H1 (cell line): ENCODE data around the gene HLA-A. TPM values are rescaled to one million over a fixed set of nuclear protein-coding genes. Genes with fewer than 3 reads are reported as not detected.

ENCODE experiments used
- CTCF ChIA-PET: fragments of 300-600 bp; sonication (Branson Sonifier 250); formaldehyde crosslinking; loops from one replicate; lab custom pipeline; 2021; ENCODE audit not compliant: partially characterized antibody; lab: Charles Lee
- POLR2A ChIA-PET: fragments of 300-600 bp; sonication (Branson Sonifier 250); formaldehyde crosslinking; loops from one replicate; lab custom pipeline; 2021; ENCODE audit warnings: inconsistent platforms; ENCODE audit not compliant: partially characterized antibody; lab: Charles Lee
- DNase-seq, 2 experiments: peaks; one replicate each; pipeline versions ENCODE4 v3.0.0 to v3.0.0-alpha.2; 2010 to 2022; ENCODE audit warnings: low spot score in 2 of 2, low read depth in 1 of 2, mixed read lengths in 1 of 2
- FAIRE-seq: peaks from 2 replicates; lab custom pipeline; 2011; peaks lifted over from hg19 to GRCh38; lab: Jason Lieb, UNC
- H2AFZ ChIP-seq: 2 replicates; pipeline ENCODE4 v1.8.1; 2012; ENCODE audit warnings: low read length, inconsistent platforms
- H2AK5ac ChIP-seq: 2 replicates; pipeline ENCODE4 v1.6.1; 2013; ENCODE audit warnings: low read depth, low read length
- H2BK120ac ChIP-seq: replicated peaks from 2 replicates; pipeline ENCODE3; 2013; ENCODE audit warnings: low read depth, low read length, inconsistent platforms
- H2BK12ac ChIP-seq: 2 replicates; pipeline ENCODE4 v1.6.1; 2013; ENCODE audit warnings: low read depth, low read length
- H2BK15ac ChIP-seq: 2 replicates; pipeline ENCODE4 v1.6.1; 2013; ENCODE audit warnings: low read length
- H2BK20ac ChIP-seq: 2 replicates; pipeline ENCODE4 v1.6.1; 2013; ENCODE audit warnings: low read length
- H2BK5ac ChIP-seq: 2 replicates; pipeline ENCODE4 v1.6.1; 2013; ENCODE audit warnings: low read depth, low read length
- H3K14ac ChIP-seq: 2 replicates; pipeline ENCODE4 v1.6.1; 2013; ENCODE audit warnings: inconsistent platforms; ENCODE audit not compliant: insufficient read length
- H3K18ac ChIP-seq: 2 replicates; pipeline ENCODE4 v1.6.1; 2013; ENCODE audit warnings: low read length; ENCODE audit errors: extremely low read depth
- H3K23ac ChIP-seq: 2 replicates; pipeline ENCODE4 v1.6.1; 2013; ENCODE audit warnings: inconsistent platforms; ENCODE audit not compliant: insufficient read length
- H3K23me2 ChIP-seq: 2 replicates; pipeline ENCODE4 v1.6.1; 2013; ENCODE audit warnings: low read depth, low read length
- H3K27ac ChIP-seq: 2 replicates; pipeline ENCODE4 v1.6.1; 2011; ENCODE audit warnings: low read depth, low read length, inconsistent platforms
- H3K27me3 ChIP-seq, 4 experiments: replicated peaks in 1 of 4; 1 replicate in 1 of 4; 2 replicates in 3 of 4; pipeline versions ENCODE4 v1.6.1 to v1.8.1; 2011 to 2013; ENCODE audit warnings: low read length in 3 of 4, mild to moderate bottlenecking in 3 of 4, inconsistent platforms in 2 of 4, mixed read lengths in 2 of 4, moderate library complexity in 1 of 4; ENCODE audit not compliant: control insufficient read depth in 3 of 4, insufficient read depth in 3 of 4; ENCODE audit errors: extremely low read depth in 1 of 4
- H3K36me3 ChIP-seq, 4 experiments: 2 replicates each; pipeline versions ENCODE4 v1.6.1 to v1.8.1; 2011 to 2013; ENCODE audit warnings: mild to moderate bottlenecking in 4 of 4, low read length in 3 of 4, moderate library complexity in 2 of 4, control low read depth in 1 of 4, inconsistent platforms in 1 of 4; ENCODE audit not compliant: insufficient read depth in 4 of 4, control insufficient read depth in 2 of 4
- H3K4ac ChIP-seq: replicated peaks from 2 replicates; pipeline ENCODE3; 2013; ENCODE audit warnings: low read length, low read depth, mixed read lengths, inconsistent platforms; ENCODE audit not compliant: insufficient read length
- H3K4me1 ChIP-seq, 4 experiments: replicated peaks in 1 of 4; 1 replicate in 1 of 4; 2 replicates in 3 of 4; pipeline versions ENCODE4 v1.6.1 to v1.8.1; 2011 to 2013; ENCODE audit warnings: low read length in 3 of 4, inconsistent platforms in 2 of 4, mixed read lengths in 1 of 4; ENCODE audit not compliant: insufficient read depth in 4 of 4, control insufficient read depth in 3 of 4
- H3K4me2 ChIP-seq, 2 experiments: 2 replicates each; pipeline versions ENCODE4 v1.6.1 to v1.8.1; 2011 to 2013; ENCODE audit warnings: low read depth in 2 of 2, low read length in 2 of 2, control low read depth in 1 of 2, inconsistent platforms in 1 of 2, mild to moderate bottlenecking in 1 of 2; ENCODE audit not compliant: insufficient read depth in 1 of 2
- H3K4me3 ChIP-seq, 4 experiments: fragments of 200-600, 300-600 bp in 1 of 4; sonication (generic), shearing (Covaris generic), sonication (Bioruptor Twin) in 1 of 4; 2 replicates each; pipeline versions ENCODE4 v1.5.1 to v1.8.1; 2011 to 2016; ENCODE audit warnings: low read length in 4 of 4, low read depth in 3 of 4, control low read depth in 2 of 4, inconsistent platforms in 2 of 4, mild to moderate bottlenecking in 2 of 4, mixed read lengths in 1 of 4, moderate library complexity in 1 of 4; ENCODE audit not compliant: insufficient read depth in 2 of 4; ENCODE audit errors: extremely low read depth in 1 of 4
- H3K56ac ChIP-seq: replicated peaks from 2 replicates; pipeline ENCODE3; 2013; ENCODE audit warnings: low read depth, mild to moderate bottlenecking, mixed read lengths, low read length, inconsistent platforms; ENCODE audit not compliant: insufficient read length
- H3K79me1 ChIP-seq: 2 replicates; pipeline ENCODE4 v1.6.1; 2013; ENCODE audit warnings: low read depth, low read length, control low read depth
- H3K79me2 ChIP-seq, 2 experiments: 2 replicates each; pipeline versions ENCODE4 v1.6.1 to v1.8.1; 2012 to 2013; ENCODE audit warnings: low read length in 2 of 2, mild to moderate bottlenecking in 2 of 2, inconsistent platforms in 1 of 2; ENCODE audit not compliant: insufficient read depth in 2 of 2, control insufficient read depth in 1 of 2
- H3K9ac ChIP-seq, 4 experiments: replicated peaks in 1 of 4; 1 replicate in 1 of 4; 2 replicates in 3 of 4; pipeline versions ENCODE4 v1.6.1 to v1.8.1; 2011 to 2013; ENCODE audit warnings: low read depth in 3 of 4, low read length in 3 of 4, control low read depth in 2 of 4, mild to moderate bottlenecking in 2 of 4, moderate library complexity in 2 of 4, inconsistent platforms in 1 of 4; ENCODE audit errors: extremely low read depth in 1 of 4
- H3K9me3 ChIP-seq, 2 experiments: 2 replicates each; pipeline versions ENCODE4 v1.6.1 to v1.8.1; 2012 to 2013; ENCODE audit warnings: mild to moderate bottlenecking in 2 of 2, moderate library complexity in 2 of 2, control low read depth in 1 of 2, inconsistent platforms in 1 of 2, low read depth in 1 of 2, low read length in 1 of 2, mixed read lengths in 1 of 2; ENCODE audit not compliant: insufficient read depth in 2 of 2
- H4K20me1 ChIP-seq, 2 experiments: replicated peaks in 1 of 2; 2 replicates each; pipeline versions ENCODE3 to v1.8.1; 2011 to 2013; ENCODE audit warnings: inconsistent platforms in 2 of 2, low read length in 2 of 2, mild to moderate bottlenecking in 1 of 2; ENCODE audit not compliant: insufficient read depth in 2 of 2, control insufficient read depth in 1 of 2
- H4K5ac ChIP-seq: 2 replicates; pipeline ENCODE4 v1.6.1; 2013; ENCODE audit warnings: low read length, low read depth, mixed read lengths, inconsistent platforms; ENCODE audit not compliant: insufficient read length
- H4K8ac ChIP-seq: 2 replicates; pipeline ENCODE4 v1.8.0; 2013; ENCODE audit warnings: mild to moderate bottlenecking, moderate library complexity, low read length, inconsistent platforms; ENCODE audit not compliant: insufficient read depth; ENCODE audit errors: extremely low read depth
- H4K91ac ChIP-seq: replicated peaks from 2 replicates; pipeline ENCODE3; 2013; ENCODE audit warnings: low read length, mixed read lengths, inconsistent platforms; ENCODE audit not compliant: insufficient read length
- BACH1 ChIP-seq: IDR thresholded peaks from 2 replicates; pipeline ENCODE4 v1.6.1; 2012; ENCODE audit warnings: low read length, improper control_type of control experiment
- EP300 ChIP-seq, 2 experiments: IDR thresholded peaks; 1 replicate in 1 of 2; 2 replicates in 1 of 2; pipeline ENCODE4 v1.6.1; 2011 to 2012; ENCODE audit warnings: low read depth in 2 of 2, low read length in 2 of 2, mild to moderate bottlenecking in 2 of 2, borderline replicate concordance in 1 of 2, inconsistent platforms in 1 of 2, moderate library complexity in 1 of 2
- FOSL1 ChIP-seq: IDR thresholded peaks from 2 replicates; pipeline ENCODE4 v1.6.1; 2011; ENCODE audit warnings: mild to moderate bottlenecking, low read depth, low read length, moderate library complexity; ENCODE audit not compliant: insufficient read depth
- GTF2F1 ChIP-seq: IDR thresholded peaks from 2 replicates; pipeline ENCODE4 v1.6.1; 2012; ENCODE audit warnings: low read depth, low read length, improper control_type of control experiment, borderline replicate concordance
- KDM4A ChIP-seq: IDR thresholded peaks from one replicate; pipeline ENCODE4 v1.7.1; 2012; ENCODE audit warnings: low read depth, mild to moderate bottlenecking, moderate library complexity, low read length, inconsistent platforms; ENCODE audit not compliant: severe bottlenecking
- MAFK ChIP-seq: IDR thresholded peaks from 2 replicates; pipeline ENCODE4 v1.6.1; 2012; ENCODE audit warnings: low read depth, mild to moderate bottlenecking, improper control_type of control experiment, low read length
- NRF1 ChIP-seq: IDR thresholded peaks from 2 replicates; pipeline ENCODE4 v1.6.1; 2011; ENCODE audit warnings: mild to moderate bottlenecking, low read depth, low read length, improper control_type of control experiment
- POLR2AphosphoS5 ChIP-seq: IDR thresholded peaks from 2 replicates; pipeline ENCODE4 v1.6.1; 2011; ENCODE audit warnings: low read depth, low read length
- RFX5 ChIP-seq: IDR thresholded peaks from 2 replicates; pipeline ENCODE4 v1.6.1; 2011; ENCODE audit warnings: low read depth, low read length, improper control_type of control experiment, borderline replicate concordance
- SRF ChIP-seq: IDR thresholded peaks from 2 replicates; pipeline ENCODE4 v1.6.1; 2011; ENCODE audit warnings: mild to moderate bottlenecking, low read depth, low read length, moderate library complexity
- TCF12 ChIP-seq: IDR thresholded peaks from 2 replicates; pipeline ENCODE4 v1.6.1; 2011; ENCODE audit warnings: low read depth, mild to moderate bottlenecking, low read length
- WGBS, 2 experiments: shearing (Covaris generic) in 1 of 2; methylation state at CpG; one replicate each; pipeline versions ENCODE4 v1.1.6 to v1.1.7; 2013 to 2015; ENCODE audit warnings: low lambda C conversion rate in 2 of 2, mixed read lengths in 2 of 2, inconsistent platforms in 1 of 2, low coverage in 1 of 2, missing lambda C conversion rate in 1 of 2; ENCODE audit not compliant: insufficient replicate concordance in 2 of 2, insufficient coverage in 1 of 2, insufficient read length in 1 of 2; ENCODE audit errors: extremely low coverage in 1 of 2, missing lambda C conversion rate in 1 of 2; 5-methylcytosine and 5-hydroxymethylcytosine counted together
- polyA plus RNA-seq, 7 experiments: library from polyadenylated mRNA; depleted of rRNA in 3 of 7; stranded (reverse) in 5 of 7; unstranded in 2 of 7; fragments of >200 nt in 5 of 7; fragments of 200-250 nt in 2 of 7; gene quantifications; 1 replicate in 5 of 7; 2 replicates in 1 of 7; 4 replicates in 1 of 7; pipeline versions ENCODE4 v1.2.1 to v1.2.3, GENCODE V29; 2011 to 2013; ENCODE audit warnings: missing spikeins in 2 of 7, mixed read lengths in 2 of 7
- total RNA-seq: library from RNA; stranded (reverse); fragmentation: NEBNext Ultra II Directional; extraction: Animal tissue kit (Norgen Biotek cat#: 25700); gene quantifications from 2 replicates; pipeline ENCODE4 v1.2.1, GENCODE V29; 2021
- TF ChIP-seq, protein P1 (sequence below): IDR thresholded peaks from 2 replicates; pipeline ENCODE4 v1.6.1; 2012; ENCODE audit warnings: inconsistent platforms

HLA-A gene
- total and polyA plus RNA-seq, 2 of the 8 experiments (the other 6 are each of a cell fraction or from before 2014, with no cell fraction given) = 221 to 474 TPM

DNA sequence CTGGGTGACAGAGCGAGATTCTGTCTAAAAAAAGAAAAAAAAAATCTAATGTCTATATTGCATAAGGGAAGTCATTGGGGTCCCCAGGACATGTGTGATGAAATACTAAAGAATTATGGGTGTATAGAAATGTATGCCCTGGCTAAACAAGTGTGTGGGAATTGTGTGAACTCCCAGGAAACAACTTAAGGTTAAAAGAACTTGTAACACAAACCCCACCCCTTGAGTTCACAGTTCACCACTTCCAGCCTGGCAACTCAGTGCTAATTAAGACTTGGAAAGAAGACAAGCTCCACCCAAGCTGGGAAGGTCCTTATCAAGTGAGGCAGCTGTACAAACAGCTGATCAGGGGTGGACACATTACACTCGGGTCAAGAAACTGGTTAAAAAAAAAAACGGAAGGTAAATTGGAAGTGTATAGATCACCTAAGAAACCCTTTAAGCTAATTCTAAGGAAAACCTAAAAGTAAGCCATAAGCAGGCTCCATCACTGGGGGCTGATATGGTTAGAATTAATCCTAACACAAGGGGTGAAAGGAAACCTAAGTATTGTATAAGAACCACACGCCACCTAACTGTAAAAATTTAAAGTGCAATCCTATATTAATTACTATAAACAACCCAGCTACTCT is 25.2 kb downstream of the HLA-A start:
- Histone ChIP-seq H3K9me3 (no peaks in the 10 kb centered on the region), H3K4me1 (peaks cover 7 to 17% (median 13%) of the 10 kb centered on the region in 4 experiments), H2BK15ac (no peak overlapping the region), H3K4me2 (no peak overlapping the region), H3K27me3 (no peaks in the 10 kb centered on the region; a peak in 2 of 7 replicates), H3K4ac (peak overlapping the region; percentile 69), H3K9ac (no peak overlapping the region), H4K5ac (no peak overlapping the region), H3K23me2 (peaks cover 3% of the 10 kb centered on the region; the same call in 1 of the 2 replicates), H3K56ac (no peak overlapping the region), H2AFZ (no peak overlapping the region), H4K91ac (no peak overlapping the region), H4K8ac (no peak overlapping the region), H4K20me1 (no peaks in the 10 kb centered on the region), H2BK5ac (no peak overlapping the region), H2AK5ac (no peak overlapping the region), H3K79me1 (no peaks in the 10 kb centered on the region), H3K14ac (no peak overlapping the region), H2BK12ac (no peak overlapping the region), H2BK120ac (no peak overlapping the region), H2BK20ac (no peak overlapping the region), H3K79me2 (no peaks in the 10 kb centered on the region), H3K36me3 (no peaks in the 10 kb centered on the region), H3K27ac (no peak overlapping the region), H3K4me3 (no peak overlapping the region), H3K23ac (no peak overlapping the region), H3K18ac (no peak overlapping the region)
- DNase-seq (no peak), FAIRE-seq (no peak)
- 83% methylated on average over 4 of the region's 4 CpGs; no CpG with 5 or more reads in 1 of the 2 experiments for WGBS, 2 experiments
- CTCF ChIA-PET = interaction anchor here (0.6 to 3.7 kb wide), 5 partner anchors 8 to 314 kb away, joined by 3 to 17 read pairs (median 3); no protein-coding TSS in a partner anchor
- POLR2A ChIA-PET = no interaction called here
- TF ChIP-seq MAFK = no peak
- TF ChIP-seq TCF12 = no peak
- no peak for TF ChIP-seq NRF1
- TF ChIP-seq FOSL1 = no peak
- no peak for TF ChIP-seq RFX5
- TF ChIP-seq, protein P1, sequence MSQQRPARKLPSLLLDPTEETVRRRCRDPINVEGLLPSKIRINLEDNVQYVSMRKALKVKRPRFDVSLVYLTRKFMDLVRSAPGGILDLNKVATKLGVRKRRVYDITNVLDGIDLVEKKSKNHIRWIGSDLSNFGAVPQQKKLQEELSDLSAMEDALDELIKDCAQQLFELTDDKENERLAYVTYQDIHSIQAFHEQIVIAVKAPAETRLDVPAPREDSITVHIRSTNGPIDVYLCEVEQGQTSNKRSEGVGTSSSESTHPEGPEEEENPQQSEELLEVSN = no peak
- TF ChIP-seq SRF = no peak
- no peak for TF ChIP-seq BACH1
- TF ChIP-seq POLR2AphosphoS5 = no peak
- TF ChIP-seq KDM4A = no peak
- no peak for TF ChIP-seq EP300 (IDR thresholded peaks at IDR 0.05; ENCODE audit: borderline replicate concordance in 1 of 2, low read depth in 2 of 2, low read length in 2 of 2)
- TF ChIP-seq GTF2F1 = no peak
